ENCODE results near the gene SND1.
"Not testable (repeated sequence)": the region's sequence is repeated elsewhere in the genome, so short reads cannot be mapped to it uniquely, and the experiment has no call there.

DNA sequence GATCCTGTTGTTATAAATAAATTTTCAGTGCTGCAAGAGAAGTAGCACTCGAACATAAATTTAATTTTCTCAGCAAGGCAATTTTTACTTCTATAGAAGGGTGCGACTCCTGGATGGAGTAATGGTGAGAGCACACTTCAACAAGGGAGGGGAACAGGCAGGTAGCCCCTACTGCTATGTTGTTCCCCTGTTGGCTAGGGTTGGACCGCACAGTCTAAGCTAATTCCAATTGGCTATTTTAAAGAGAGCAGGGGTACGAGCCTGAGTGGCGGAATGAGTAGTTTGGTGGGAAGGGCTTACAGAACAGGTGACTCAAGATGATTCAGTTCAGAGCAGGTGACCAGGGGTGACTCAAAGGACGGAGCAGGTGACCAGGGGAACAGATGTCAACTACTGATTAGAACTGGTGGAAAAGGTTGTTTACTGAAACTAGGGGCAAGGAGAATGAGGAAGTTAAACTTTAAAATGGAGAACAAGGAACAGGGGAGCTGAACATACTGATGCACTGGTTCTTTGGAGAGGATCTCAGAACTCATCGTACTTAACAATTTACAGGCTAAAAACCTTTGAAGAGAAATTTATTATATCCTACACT lies 185.9 kb downstream of the SND1 start:
- TF ChIP-seq, protein P1, sequence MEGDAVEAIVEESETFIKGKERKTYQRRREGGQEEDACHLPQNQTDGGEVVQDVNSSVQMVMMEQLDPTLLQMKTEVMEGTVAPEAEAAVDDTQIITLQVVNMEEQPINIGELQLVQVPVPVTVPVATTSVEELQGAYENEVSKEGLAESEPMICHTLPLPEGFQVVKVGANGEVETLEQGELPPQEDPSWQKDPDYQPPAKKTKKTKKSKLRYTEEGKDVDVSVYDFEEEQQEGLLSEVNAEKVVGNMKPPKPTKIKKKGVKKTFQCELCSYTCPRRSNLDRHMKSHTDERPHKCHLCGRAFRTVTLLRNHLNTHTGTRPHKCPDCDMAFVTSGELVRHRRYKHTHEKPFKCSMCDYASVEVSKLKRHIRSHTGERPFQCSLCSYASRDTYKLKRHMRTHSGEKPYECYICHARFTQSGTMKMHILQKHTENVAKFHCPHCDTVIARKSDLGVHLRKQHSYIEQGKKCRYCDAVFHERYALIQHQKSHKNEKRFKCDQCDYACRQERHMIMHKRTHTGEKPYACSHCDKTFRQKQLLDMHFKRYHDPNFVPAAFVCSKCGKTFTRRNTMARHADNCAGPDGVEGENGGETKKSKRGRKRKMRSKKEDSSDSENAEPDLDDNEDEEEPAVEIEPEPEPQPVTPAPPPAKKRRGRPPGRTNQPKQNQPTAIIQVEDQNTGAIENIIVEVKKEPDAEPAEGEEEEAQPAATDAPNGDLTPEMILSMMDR (IDR thresholded peaks at IDR 0.05) = not testable (repeated sequence)
- not testable (repeated sequence) for TF ChIP-seq POLR2A (IDR thresholded peaks at IDR 0.05)

Data from breast epithelium (tissue), 3 donors.